Stimulated activated CD4-positive, alpha-beta T cell treated with anti-CD3 and anti-CD28 coated beads, Interleukin-12 subunit alpha, Interleukin-12 subunit beta, amount 100 ng/mL, for 48 hours (primary cell): ENCODE data around the gene CDC123.
"Not testable (repeated sequence)": the region's sequence is repeated elsewhere in the genome, so short reads cannot be mapped to it uniquely, and the experiment has no call there.

ENCODE experiments used
- DNase-seq, 3 donors: peaks; one replicate each; pipeline ENCODE4 v3.0.0-alpha.2; 2020; ENCODE audit warnings: low read depth in 2 of 3, low spot score in 1 of 3

The CDC123 gene

DNA sequence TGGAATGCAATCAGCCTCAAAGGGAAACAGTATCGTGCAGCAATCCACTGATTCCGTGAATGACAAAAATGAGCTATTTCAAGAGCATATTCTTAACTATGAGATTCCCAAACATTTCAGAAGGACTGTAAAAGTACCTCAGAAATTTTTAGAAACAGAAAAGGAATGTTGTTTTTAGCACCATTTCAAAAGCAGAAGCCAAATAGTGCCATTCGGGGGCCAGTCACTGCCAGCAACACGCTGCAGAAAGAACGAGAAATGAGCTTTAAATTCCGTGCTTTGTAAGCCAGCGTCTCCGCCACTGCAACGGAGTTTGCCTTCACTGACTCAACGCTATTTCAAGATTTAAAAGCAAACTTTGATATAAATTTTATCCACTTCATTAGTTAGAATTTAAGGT is 6.6 kb upstream of the CDC123 start:
- no peak for DNase-seq

DNA sequence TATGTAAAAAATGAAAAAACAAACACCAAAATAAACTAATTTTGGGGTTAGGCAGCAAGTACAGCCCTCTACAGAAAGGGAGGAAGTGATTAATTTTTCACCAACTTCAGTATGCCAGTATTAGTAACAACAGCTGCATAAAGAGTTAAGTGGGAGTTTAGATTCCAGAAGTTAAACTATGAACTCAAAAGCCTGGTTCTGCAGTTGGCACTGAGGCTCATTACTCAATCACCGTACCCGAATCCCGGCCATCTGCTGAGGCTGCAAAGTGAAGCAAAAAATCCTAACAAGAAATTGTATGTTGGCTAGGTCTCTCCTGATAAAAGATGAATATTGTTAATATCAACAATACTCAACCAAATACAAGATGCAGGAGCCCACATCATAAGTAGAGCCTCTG is 4.3 kb upstream of the CDC123 start:
- no peak for DNase-seq

DNA sequence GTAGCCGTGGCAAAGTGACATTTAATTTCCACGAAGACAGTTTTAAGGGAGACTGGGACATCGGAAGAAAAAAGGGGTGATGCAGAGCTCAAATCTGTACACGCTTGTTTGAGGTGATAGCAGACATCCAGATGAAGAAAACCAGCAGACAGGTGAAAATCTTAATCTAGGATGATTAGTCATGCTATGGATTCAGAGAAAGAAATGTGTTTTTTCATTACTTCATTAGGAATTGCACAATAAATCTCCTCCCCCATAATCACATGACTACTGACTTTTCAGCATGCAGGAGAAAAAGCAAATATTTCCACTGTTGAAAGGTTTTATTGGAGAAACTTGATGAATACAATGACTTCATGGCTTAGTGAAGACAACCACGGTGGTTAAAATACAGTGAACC is 2.8 kb upstream of the CDC123 start:
- DNase-seq = no peak

DNA sequence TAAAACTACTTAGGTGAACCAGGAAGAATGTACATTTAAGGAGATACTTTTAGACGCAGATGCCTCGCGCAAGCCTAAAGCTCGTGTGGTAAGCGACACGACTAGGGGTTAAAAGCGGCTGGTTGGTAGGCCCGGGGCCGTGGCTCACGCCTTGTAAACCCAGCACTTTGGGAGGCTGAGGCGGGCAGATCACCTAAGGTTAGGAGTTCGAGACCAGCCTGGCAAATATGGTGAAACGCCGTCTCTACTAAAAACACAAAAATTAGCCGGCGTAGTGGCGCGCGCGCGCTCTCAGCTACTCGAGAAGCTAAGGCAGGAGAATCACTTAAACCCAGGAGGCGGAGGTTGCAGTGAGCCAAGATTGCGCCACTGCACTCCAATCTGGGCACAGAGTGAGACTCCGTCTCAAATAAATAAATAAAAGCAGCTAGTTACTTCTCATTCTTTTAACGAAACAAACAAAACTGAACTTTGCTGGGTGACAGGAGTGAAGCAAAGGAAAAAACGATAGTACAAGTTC is 1.2 kb upstream of the CDC123 start:
- DNase-seq = peak in 1 of 3 donors; percentile 21

DNA sequence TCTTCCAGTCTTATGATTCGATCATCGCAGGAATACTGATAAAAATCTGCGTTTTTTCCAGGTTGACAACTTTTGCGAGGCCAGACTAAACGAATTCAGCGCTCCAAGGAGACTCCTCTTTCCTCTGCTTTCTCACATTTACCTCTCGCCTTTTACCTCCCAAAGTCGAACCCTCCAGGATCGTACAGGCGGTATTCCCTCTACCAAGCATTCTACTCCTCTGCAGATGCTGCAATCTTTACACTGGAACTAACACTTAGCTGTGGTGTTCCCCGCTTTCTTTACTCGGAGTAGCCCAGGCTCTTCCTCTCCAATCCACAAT is 746 bp upstream of the CDC123 start:
- no peak for DNase-seq

DNA sequence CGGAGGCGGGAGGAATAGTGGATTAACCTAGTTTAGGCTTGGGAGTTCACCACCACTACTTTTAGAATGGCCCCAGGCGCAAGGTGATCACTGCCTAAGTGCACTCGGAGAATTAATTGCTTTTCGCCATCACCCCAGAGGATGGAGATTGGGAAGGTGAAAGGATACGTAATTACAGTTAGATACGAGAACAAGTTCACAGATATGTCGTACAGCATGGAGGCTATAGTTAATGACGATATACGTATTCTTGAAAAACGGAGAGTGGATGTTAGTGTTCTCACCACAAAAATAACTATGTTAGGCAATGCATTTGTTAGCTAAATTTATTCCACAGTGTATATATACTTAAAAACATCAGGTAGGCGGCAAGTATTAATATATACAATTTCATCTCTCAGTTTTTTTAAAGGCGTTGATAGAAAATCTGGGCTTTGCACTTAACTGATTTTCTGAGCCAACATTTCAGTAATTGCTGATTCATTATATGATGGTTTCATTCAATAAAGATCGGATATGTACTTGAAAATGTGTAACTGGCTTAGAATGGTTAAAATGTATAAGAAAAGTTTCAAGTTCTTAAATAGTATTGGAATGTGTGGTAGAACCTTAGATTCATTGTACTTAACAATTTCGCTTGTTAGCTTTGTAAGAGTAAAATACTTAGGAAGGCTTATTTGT is 683 bp downstream of the CDC123 start:
- no peak for DNase-seq

DNA sequence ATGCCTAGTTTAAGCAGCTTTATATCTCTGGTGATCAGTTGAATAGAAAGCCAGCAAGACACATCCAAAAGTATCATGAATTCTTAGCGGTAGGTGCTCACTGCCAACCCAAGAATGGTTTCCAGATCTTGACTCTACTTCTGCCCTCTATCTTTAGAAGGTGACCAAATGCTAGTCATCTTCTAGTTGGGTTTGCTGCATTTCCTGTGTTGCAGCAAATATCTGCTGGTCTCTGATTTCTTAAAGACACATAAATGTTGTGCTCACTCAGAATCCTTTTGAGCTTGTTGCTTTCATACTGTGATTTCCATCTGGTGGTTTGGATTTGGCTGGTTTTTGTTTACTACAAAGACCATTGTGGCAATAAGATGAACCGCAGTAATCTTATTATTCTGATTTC is 2.2 kb downstream of the CDC123 start:
- no peak for DNase-seq

DNA sequence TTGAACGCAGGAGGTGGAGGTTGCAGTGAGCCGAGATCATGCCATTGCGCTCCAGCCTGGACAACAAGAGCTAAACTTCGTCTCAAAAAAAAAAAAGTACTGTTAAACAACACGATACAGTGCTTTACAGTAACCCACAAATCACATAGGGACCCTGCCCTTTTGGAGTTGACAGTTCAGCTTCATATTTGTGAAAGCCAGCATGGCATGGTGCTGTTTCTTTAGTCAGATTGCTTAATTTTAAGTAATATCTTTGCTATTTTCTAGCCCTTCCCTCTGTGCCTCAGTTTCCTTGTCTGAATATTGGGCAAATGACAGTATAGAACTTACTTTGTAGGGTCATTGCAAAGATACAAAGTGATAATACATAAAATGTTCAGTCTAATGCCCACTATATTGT is 4.9 kb downstream of the CDC123 start:
- DNase-seq = no peak

DNA sequence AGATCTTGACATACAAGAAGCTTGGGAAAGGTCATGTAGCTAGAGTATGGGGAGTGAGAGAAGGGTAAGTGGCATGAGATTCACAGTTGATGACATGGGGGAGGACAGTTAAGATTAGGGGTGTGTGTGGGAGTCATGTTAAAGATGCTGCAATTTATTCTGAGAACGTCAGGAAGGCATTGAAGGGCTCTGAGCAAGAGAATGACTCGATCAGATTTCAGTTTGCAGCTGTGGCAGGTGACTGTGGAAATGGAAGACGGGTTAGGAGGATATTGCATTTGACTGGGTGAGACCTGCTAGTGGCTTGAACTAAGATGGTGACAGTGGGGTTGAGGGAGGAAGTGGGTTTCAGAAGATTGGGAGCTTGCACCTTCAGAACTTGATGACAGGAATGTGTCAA is 5.6 kb downstream of the CDC123 start:
- DNase-seq = no peak

DNA sequence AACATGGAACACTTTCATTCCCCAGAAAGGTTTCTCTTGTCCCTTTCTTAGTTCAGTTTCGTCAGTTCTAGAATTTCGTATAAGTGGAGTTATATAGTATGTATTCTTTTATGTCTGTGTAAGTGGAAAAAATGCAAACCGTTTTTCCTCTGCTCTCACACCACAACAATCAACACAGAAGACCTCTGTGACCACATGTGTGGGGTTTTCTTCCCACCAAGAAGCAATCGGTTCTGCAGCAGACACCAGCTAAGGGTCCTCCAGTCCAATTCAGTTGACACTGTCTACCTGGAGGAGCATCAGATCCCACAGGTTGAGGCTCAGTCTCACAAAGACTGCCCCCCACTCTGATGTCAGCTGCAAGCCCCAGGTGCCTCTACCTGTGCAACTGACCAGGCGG is 6.2 kb downstream of the CDC123 start:
- no peak for DNase-seq

DNA sequence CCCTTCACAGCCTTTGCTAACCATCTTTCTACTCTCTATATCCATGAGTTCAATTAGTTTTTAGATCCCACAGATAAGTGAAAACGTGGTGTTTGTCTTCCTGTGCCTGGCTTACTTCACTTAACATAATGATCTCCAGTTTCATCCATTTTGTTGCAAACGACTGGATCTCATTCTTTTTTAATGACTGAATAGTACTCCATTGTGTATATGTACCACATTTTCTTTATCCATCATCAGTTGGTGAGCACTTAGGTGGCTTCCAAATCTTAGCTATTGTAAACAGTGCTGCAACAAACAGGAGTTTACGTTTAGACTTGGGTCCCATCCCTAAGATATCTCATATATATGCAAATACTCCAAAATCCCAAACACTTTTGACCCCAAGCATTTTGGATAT is 9.1 kb downstream of the CDC123 start:
- DNase-seq = no peak

DNA sequence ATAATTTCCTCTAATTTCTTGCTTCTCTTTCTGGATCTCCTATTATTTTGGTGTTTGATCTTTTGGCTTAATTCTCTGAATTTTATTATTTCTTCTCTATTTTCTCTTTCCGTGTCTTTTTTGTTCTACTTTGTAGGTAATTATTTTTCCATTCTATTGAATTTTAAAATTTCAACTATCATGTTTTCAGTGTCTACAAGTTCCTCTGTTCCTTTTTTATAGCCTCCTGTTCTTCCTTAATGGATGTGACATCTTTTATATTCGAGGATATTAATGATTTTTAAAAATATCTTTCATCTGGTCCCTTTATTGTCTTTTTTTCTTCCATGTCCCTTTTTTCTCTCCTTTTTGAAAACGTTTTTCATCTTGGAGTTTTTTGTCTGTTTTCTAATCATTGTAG is 11.1 kb downstream of the CDC123 start:
- no peak for DNase-seq

DNA sequence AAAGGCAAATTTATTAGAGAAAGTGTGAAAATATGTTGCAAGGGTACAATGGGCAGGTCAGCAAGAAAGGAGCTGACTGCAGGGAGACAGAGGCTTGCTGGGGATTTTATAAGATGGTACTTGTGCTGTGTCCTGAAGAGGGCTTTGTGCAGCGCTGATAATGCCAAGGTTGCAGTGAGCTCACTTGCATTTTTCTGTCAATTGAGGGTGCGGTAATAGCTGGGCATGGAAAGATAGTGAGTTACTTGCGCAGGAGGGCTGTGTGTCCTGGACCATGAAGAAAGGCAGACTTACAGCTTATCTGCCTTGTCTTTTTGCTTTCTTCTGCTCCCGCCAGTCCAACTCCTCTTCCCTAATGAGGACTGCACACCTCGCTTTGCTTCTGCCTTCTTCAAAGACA is 12.5 kb downstream of the CDC123 start:
- DNase-seq = no peak

DNA sequence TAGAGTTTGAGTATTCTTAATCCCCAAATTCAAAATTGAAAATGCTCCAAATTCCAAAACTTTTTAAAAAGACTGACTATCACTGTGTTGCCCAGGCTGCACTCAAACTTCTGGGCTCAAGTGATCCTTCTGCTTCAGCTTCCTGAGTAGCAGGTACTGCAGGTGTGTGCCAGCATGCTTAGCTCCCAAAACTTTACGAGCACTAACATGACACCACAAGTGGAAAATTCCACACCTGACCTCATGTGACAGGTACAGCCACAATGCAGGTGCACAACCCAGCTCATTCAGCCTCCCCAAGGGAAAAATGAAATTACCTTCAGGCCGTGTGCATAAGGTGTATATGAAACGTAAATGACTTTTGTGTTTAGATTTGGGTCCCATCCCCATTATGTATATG is 16.5 kb downstream of the CDC123 start:
- no peak for DNase-seq

DNA sequence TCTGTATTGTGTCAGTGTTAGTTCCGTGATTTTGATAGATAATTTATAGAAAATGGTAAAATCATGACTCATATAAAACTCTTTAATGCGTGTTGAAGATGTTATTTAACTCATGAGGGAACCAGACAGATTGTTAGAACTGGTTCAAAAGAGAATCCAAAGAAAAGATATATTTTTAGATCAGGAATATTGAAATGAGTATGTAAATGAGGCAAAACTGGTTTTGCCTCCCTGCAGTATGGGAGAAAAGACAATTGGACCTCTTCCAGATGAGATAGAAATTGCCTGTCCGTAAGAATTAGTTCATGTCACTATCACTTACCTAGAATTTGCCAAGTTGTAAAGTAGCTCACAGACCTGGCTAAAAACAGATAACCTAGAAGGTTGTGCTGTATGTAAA is 17.6 kb downstream of the CDC123 start:
- DNase-seq = no peak

DNA sequence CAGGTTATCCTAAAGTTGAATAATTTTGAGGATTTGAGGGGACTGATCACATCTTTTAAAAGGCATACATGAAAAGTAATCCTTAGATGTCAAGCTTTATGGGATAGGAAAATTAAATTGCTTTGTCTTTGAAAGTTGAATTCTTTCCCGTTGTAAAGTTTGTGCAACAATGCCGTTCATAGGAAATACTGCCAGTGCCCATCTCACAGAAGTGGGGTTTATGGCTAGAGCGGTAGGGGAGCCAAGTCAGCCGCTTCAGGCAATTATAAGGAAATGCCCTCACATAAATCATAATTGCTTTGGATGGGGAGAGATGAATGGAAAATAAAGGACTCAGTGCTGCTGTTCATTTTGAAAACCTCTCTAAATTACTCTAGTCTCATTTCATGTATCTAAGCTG is 18.1 kb downstream of the CDC123 start:
- DNase-seq = no peak

DNA sequence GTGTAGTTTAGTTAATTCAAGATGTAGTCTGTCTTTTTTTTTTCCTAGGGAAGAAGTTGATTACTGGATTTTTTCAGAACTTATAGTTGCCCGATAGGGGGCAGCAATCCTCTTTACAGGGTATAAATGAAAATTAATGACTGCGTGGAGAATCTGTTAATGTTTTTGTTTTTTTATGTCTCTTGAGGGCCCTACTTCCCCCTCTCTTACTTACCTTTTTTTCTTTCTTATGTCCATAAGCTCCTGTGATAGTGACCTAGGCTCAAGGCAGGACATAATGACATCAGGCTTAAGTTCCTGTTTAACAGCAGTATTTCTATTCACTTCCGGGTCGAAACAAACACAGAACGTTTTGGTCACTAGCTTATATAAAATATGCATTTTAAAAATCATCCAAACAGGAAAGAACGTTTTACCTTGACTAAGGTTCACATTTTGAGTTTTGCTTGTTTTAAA is 18.8 kb downstream of the CDC123 start:
- DNase-seq = peak in 2 of 3 donors; percentile 26 to 50

DNA sequence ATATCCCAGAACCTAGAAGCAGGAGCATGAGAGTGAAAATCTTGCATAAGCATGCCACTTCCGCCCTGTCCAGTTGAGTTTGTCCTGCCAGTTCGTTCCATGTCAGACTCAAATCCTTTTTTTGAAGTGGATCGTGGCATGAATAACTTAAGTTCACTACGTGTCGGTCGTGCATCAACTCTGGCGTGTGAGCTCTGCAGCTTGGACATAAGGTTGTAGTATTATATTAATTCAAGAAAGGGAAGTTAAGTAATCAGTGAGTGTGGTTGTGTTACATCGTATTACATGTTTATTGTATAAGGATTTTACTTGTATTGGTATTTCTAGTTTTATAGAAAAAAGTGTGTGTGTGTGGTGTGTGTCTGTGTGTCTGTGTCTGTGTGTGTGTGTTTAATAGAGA is 23.0 kb downstream of the CDC123 start:
- DNase-seq = no peak

DNA sequence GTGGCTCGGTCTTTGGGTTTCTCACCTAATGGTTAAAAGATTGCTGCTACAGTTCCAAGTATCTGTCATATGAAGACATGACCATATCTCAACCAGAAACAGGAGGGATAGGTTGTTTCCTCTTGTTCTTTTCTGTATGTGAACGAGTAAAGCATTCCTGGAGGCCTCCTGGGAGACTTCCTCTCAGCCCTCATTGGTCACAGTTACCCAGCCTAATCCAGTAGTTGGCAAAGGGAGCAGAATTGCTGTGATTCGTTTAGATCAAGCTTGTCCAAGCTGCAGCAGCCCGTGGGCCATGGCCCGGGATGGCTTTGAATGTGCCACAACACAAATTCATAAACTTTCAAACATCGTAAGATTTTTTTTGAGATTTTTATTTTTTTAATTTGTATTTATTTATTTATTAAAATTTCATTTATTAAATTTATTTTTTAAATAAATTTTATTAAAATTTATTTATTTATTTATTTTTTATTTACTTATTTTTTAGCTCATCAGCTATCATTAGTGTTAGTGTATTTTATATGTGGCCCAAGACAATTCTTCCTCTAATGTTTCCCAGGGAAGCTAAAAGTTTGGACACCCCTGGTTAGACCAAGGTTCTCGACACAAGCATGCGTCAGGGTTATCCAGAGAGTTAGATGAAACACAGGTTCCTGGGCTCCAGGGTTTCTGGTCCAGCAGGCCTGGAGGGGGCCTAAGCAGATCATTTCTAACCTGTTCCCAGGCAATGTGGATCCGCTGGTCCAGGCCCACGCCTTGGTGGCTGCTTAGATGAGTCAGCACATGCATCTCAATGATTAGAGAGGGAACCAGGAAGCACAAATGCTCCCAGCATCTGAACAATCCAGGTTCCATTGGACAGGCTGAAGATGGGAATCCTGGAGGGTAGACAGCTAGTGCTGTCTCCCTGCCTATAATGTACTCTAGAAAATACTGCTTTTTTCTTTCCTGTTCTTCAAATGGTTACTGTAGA is 25.6 kb downstream of the CDC123 start:
- no peak for DNase-seq

DNA sequence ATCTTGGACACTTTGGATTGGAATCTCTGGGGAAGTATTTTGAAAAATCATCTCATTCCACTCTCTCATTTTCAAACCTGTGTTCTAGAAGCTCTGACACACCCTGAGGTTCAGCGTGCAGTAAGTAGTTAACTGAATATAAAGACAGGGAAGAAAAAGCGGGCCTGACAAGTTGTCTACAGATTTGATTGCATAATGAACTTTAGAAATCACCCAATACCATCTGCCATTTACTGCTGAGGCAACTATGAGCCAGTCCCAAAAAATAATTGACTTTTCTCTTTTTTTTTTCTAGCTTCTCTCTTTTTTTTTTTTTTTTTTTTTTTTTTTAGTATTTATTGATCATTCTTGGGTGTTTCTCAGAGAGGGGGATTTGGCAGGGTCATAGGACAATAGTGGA is 29.5 kb downstream of the CDC123 start:
- no peak for DNase-seq

DNA sequence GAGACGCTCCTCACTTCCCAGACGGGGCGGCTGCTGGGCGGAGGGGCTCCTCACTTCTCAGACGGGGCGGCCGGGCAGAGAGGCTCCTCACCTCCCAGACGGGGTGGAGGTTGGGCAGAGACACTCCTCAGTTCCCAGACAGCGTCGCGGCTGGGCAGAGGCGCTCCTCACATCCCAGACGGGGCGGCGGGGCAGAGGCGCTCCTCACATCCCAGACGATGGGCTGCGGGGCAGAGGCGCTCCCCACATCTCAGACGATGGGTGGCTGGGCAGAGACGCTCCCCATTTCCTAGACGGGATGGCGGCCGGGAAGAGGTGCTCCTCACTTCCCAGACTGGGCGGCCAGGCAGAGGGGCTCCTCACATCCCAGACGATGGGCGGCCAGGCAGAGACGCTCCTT is 30.4 kb downstream of the CDC123 start:
- DNase-seq = not testable (repeated sequence)

DNA sequence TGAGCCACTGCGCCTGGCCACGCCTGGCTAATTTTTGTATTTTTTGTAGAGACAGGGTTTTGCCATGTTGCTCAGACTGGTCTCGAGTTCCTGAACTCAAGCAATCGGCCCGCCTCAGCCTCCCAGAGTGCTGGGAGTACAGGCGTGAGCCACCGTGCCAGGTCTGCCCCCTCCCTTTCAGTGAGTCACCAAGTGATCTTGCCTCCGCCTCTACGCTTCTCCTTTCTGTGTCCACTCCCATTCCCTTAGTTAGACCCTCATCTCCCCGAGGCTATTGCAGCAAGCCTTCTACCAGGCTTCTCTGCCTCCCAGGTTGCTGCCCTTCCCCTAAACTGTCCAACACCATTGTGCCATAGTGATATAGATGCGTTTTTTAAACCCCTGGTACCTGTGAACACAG is 32.9 kb downstream of the CDC123 start:
- no peak for DNase-seq
